Mononuclear cell (primary cell): ENCODE measurements around the gene FIGNL2. TPM values are rescaled to one million over a fixed set of nuclear protein-coding genes. Genes with fewer than 3 reads are reported as not detected.

ENCODE experiments used
- H3K27me3 ChIP-seq: 2 replicates; pipeline ENCODE4 v1.6.0; 2011; ENCODE audit warnings: low read length, control low read depth; ENCODE audit not compliant: insufficient read depth
- H3K4me1 ChIP-seq: 2 replicates; pipeline ENCODE4 v1.5.1; 2011; ENCODE audit warnings: mild to moderate bottlenecking, low read length, control low read depth; ENCODE audit not compliant: insufficient read depth
- H3K4me3 ChIP-seq: 2 replicates; pipeline ENCODE4 v1.5.1; 2011; ENCODE audit warnings: mild to moderate bottlenecking, low read length, moderate library complexity
- H3K9me3 ChIP-seq: 2 replicates; pipeline ENCODE4 v1.5.1; 2011; ENCODE audit warnings: low read depth, mild to moderate bottlenecking, control low read depth, low read length
- total RNA-seq: library from RNA; depleted of rRNA; stranded (reverse); fragments of >200 nt; gene quantifications from one replicate; pipeline ENCODE4 v1.2.3, GENCODE V29; 2012

FIGNL2 gene
- total RNA-seq, 1 donor, result 0.31 TPM

GRCh38 chr12:51822261-51822616 lies 26.3 kb downstream of the FIGNL2 start:
- peaks cover 33% of the 10 kb centered on the region for H3K4me1 ChIP-seq
- H3K4me3 ChIP-seq, result no peak overlapping the region
- no peaks in the 10 kb centered on the region for H3K27me3 ChIP-seq
- no peaks in the 10 kb centered on the region for H3K9me3 ChIP-seq

- H3K4me3 ChIP-seq, result peak overlapping the region; percentile 56
- no peaks in the 10 kb centered on the region for H3K9me3 ChIP-seq
- H3K4me1 ChIP-seq, result peaks cover 27% of the 10 kb centered on the region
- no peaks in the 10 kb centered on the region for H3K27me3 ChIP-seq
Measured at GRCh38 chr12:51821440-51822260, 26.9 kb downstream of the FIGNL2 start.

- Histone ChIP-seq H3K4me1 (peaks cover 19% of the 10 kb centered on the region), H3K4me3 (peak overlapping the region; percentile 56), H3K27me3 (no peaks in the 10 kb centered on the region), H3K9me3 (no peaks in the 10 kb centered on the region)
Measured at GRCh38 chr12:51820526-51821439, 27.7 kb downstream of the FIGNL2 start.

GRCh38 chr12:51819736-51820525 lies 28.6 kb downstream of the FIGNL2 start:
- Histone ChIP-seq H3K27me3 (peaks cover 5% of the 10 kb centered on the region), H3K4me3 (peak overlapping the region; percentile 56), H3K4me1 (peaks cover 23% of the 10 kb centered on the region), H3K9me3 (no peaks in the 10 kb centered on the region)

GRCh38 chr12:51818566-51819300 lies 29.8 kb downstream of the FIGNL2 start:
- H3K9me3 ChIP-seq, result no peaks in the 10 kb centered on the region
- peaks cover 5% of the 10 kb centered on the region for H3K27me3 ChIP-seq
- peaks cover 33% of the 10 kb centered on the region for H3K4me1 ChIP-seq
- H3K4me3 ChIP-seq, result no peak overlapping the region

- H3K4me1 ChIP-seq, result peaks cover 35% of the 10 kb centered on the region
- peaks cover 5% of the 10 kb centered on the region for H3K27me3 ChIP-seq
- no peak overlapping the region for H3K4me3 ChIP-seq
- H3K9me3 ChIP-seq, result no peaks in the 10 kb centered on the region
Measured at GRCh38 chr12:51818086-51818485, 30.4 kb downstream of the FIGNL2 start.

DNA sequence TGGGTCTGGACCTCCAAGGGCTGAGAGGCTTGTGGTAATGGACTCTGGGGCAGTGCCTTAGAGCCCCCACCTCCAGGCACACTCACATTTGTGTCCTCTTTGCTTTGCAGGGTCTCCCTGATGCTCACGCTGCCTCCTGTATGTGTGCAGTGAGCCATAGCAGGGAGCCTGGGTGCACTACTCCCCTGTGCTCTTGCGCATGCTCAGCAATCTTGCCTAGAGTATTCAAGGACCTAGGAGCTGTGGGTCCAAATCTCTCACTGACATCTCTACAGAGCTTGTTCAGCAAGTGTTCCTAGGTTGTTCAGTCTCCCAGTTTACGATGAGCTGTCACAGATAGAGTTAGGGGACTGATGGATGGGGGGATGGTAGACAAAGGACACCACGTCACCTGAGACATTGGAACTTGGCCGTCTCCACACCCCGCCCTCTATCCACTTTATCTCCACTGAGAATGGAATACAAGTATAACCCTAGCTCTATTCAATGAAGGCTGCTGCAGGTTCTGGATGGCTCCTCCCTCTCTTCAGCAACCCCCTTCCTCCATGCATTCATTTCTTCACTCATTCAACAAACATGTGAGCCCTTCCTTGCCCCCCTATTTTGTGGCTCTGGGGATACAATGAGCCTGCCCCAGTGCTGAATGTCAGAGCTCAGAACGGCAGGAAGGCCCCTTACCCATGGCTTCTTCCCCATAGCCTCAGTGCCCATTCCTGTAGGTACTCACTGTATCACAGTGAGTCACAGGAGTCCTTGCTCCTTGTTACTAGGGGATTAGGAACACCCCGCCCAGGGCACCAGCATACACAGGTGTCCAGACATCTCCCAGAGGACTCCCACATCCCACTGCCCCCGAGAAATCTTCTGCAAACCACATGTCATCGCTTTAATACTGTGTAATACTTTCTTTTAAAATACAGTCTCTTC lies 31.2 kb downstream of the FIGNL2 start:
- no peak overlapping the region for H3K4me3 ChIP-seq
- H3K27me3 ChIP-seq, result peaks cover 5% of the 10 kb centered on the region
- peaks cover 33% of the 10 kb centered on the region for H3K4me1 ChIP-seq
- no peaks in the 10 kb centered on the region for H3K9me3 ChIP-seq

DNA sequence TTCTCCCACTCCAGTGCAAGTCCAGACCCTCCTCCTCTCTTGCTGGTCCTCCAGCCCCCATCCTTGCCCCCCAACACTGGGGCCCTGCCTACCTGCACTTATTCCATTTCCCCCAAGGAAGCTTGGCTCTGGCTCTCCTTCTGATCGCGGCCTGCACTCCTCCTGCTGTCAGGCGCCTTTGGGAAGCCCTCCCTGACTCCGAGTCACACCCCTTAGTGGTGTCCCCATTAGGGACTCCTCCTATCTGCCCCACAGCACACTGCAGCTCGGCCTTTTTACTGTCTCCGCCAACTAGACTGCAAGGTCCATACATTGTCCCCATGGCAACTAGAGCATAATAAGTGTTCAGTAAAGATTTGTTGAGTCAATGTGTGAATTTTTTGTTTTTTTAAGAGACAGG lies 32.9 kb downstream of the FIGNL2 start:
- Histone ChIP-seq H3K4me1 (peaks cover 32% of the 10 kb centered on the region), H3K27me3 (peaks cover 5% of the 10 kb centered on the region), H3K9me3 (no peaks in the 10 kb centered on the region), H3K4me3 (no peak overlapping the region)

DNA sequence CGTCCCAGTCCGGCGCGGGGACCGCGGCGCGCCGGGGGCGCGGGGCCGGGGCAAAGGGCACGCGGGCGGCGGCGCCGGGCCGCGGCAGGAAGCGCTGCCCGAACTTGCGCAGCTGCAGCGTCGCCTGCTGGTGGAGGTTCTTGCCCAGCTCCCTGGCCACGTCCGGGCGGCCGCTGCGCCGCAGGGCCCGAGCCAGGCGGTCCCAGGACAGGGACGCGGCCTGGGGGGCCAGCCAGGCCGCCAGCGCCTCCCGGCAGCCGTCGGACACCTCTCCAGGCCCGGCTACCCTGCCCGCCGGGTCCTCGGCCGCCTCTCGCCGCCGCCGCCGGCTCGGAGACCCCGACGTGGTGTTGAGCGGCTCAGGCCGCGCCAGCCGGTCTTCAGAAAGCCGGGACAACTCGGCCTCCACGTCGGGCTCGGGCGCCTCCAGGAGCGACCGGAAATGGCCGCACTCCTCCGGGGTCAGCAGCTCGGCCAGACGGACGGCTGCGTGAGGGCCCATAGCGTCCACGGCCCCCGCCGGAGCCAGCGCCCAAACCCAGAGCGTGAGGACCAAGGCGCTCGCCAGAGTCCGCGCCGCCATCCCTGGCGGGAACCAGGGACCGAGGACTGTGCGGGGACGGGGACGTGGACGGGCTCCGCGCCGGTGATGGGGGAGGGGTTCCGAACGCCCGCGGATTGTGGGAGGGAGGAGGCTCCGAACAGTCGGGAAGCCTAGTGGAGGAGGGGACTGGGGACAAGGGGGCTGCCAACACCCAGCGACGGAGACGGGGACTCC lies 34.0 kb downstream of the FIGNL2 start:
- H3K4me1 ChIP-seq, result peaks cover 21% of the 10 kb centered on the region
- H3K4me3 ChIP-seq, result peak overlapping the region; percentile 48
- peaks cover 5% of the 10 kb centered on the region for H3K27me3 ChIP-seq
- H3K9me3 ChIP-seq, result no peaks in the 10 kb centered on the region

DNA sequence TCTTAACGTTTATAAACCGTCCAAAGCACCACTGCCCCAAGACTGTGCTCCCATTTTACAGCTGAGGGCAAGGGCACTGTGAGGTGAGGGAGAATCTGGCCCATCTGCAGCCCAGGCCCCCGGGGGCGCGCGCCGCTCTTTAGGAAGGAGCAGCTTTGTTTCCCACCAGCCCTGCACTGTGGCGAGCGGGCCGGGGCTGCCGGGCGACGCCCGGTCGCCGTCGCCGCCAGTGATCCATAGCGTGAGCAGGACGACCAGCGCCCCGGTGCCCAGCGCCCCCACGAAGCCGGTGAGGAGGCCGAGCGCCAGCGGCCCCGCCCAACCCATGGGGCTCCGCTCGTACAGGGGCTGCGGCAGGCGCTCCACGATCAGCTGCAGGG lies 34.6 kb downstream of the FIGNL2 start:
- peaks cover 21% of the 10 kb centered on the region for H3K4me1 ChIP-seq
- H3K27me3 ChIP-seq, result peaks cover 5% of the 10 kb centered on the region
- H3K4me3 ChIP-seq, result peak overlapping the region; percentile 48
- no peaks in the 10 kb centered on the region for H3K9me3 ChIP-seq

- no peaks in the 10 kb centered on the region for H3K9me3 ChIP-seq
- peaks cover 5% of the 10 kb centered on the region for H3K27me3 ChIP-seq
- H3K4me1 ChIP-seq, result peaks cover 21% of the 10 kb centered on the region
- H3K4me3 ChIP-seq, result no peak overlapping the region
Measured at GRCh38 chr12:51812871-51813270, 35.6 kb downstream of the FIGNL2 start.

GRCh38 chr12:51811203-51812202 lies 37.0 kb downstream of the FIGNL2 start:
- H3K4me3 ChIP-seq, result no peak overlapping the region
- H3K27me3 ChIP-seq, result peaks cover 5% of the 10 kb centered on the region
- no peaks in the 10 kb centered on the region for H3K9me3 ChIP-seq
- H3K4me1 ChIP-seq, result peaks cover 21% of the 10 kb centered on the region
